HEK293 (cell line): ENCODE data around the gene LPIN3.

ENCODE experiments used
- CTCF ChIA-PET: fragments of 350-600 bp; formaldehyde crosslinking; extraction: SDS; loops from one replicate; lab custom pipeline; 2021; ENCODE audit warnings: antibody characterized with exemption; lab: Yijun Ruan, JAX
- POLR2A ChIA-PET: fragments of 300-600 bp; formaldehyde crosslinking; extraction: SDS; loops from one replicate; lab custom pipeline; 2020; ENCODE audit warnings: antibody characterized with exemption, inconsistent platforms; lab: Yijun Ruan, JAX
- H3K27ac ChIP-seq: fragments of 200-500 bp; sonication (Bioruptor generic); 2 replicates; pipeline ENCODE4 v1.5.1; 2014; ENCODE audit warnings: low read depth, low read length, control low read depth, inconsistent platforms; ENCODE audit errors: extremely low read depth
- H3K36me3 ChIP-seq, 2 experiments: fragments of 200-500 bp in 1 of 2; sonication (Bioruptor generic) in 1 of 2; 1 replicate in 1 of 2; 2 replicates in 1 of 2; pipeline ENCODE4 v1.5.1; 2014 to 2017; ENCODE audit warnings: inconsistent platforms in 2 of 2, low read length in 2 of 2; ENCODE audit not compliant: control insufficient read depth in 2 of 2, insufficient read depth in 1 of 2
- H3K4me1 ChIP-seq: fragments of 200-500 bp; sonication (Bioruptor generic); 2 replicates; pipeline ENCODE4 v1.5.1; 2014; ENCODE audit warnings: mild to moderate bottlenecking, low read length, inconsistent platforms; ENCODE audit not compliant: control insufficient read depth, insufficient read depth
- H3K4me3 ChIP-seq: 2 replicates; pipeline ENCODE4 v1.5.1; 2011; ENCODE audit warnings: low read depth, mild to moderate bottlenecking, control low read depth, low read length, moderate library complexity
- H3K9me3 ChIP-seq: fragments of 200-500 bp; sonication (Bioruptor generic); 2 replicates; pipeline ENCODE4 v1.5.1; 2014; ENCODE audit warnings: low read depth, low read length, inconsistent platforms; ENCODE audit not compliant: control insufficient read depth, insufficient read depth
- CTCF ChIP-seq: fragments of 450-650 bp; formaldehyde crosslinking; IDR thresholded peaks from 2 replicates; pipeline ENCODE4 v1.5.1; 2016; ENCODE audit warnings: missing biosample characterization, missing genetic modification characterization
- EGR2 ChIP-seq: fragments of 450-650 bp; formaldehyde crosslinking; IDR thresholded peaks from 2 replicates; pipeline ENCODE4 v1.5.1; 2016; ENCODE audit warnings: low read depth, missing biosample characterization, missing genetic modification characterization
- ELK4 ChIP-seq: IDR thresholded peaks from 2 replicates; pipeline ENCODE4 v1.6.1; 2011; ENCODE audit warnings: mild to moderate bottlenecking, low read depth, low read length, borderline replicate concordance
- HIC1 ChIP-seq: fragments of 450-650 bp; formaldehyde crosslinking; IDR thresholded peaks from 2 replicates; pipeline ENCODE4 v1.5.1; 2016; ENCODE audit warnings: missing biosample characterization, missing genetic modification characterization
- KLF1 ChIP-seq: fragments of 450-650 bp; formaldehyde crosslinking; IDR thresholded peaks from 2 replicates; pipeline ENCODE4 v1.5.1; 2016; ENCODE audit warnings: missing biosample characterization, missing genetic modification characterization
- KLF17 ChIP-seq: fragments of 450-650 bp; formaldehyde crosslinking; IDR thresholded peaks from 2 replicates; pipeline ENCODE4 v1.5.1; 2016; ENCODE audit warnings: missing biosample characterization, missing genetic modification characterization
- KLF7 ChIP-seq: fragments of 450-650 bp; formaldehyde crosslinking; IDR thresholded peaks from 2 replicates; pipeline ENCODE4 v1.5.1; 2016; ENCODE audit warnings: missing biosample characterization, missing genetic modification characterization, borderline replicate concordance
- KLF8 ChIP-seq: fragments of 450-650 bp; formaldehyde crosslinking; IDR thresholded peaks from 2 replicates; pipeline ENCODE4 v1.5.1; 2016; ENCODE audit warnings: missing biosample characterization, missing genetic modification characterization
- KLF9 ChIP-seq: fragments of 450-650 bp; formaldehyde crosslinking; IDR thresholded peaks from 2 replicates; pipeline ENCODE4 v1.5.1; 2016; ENCODE audit warnings: missing biosample characterization, missing genetic modification characterization, low read depth
- PRDM10 ChIP-seq: fragments of 450-650 bp; formaldehyde crosslinking; IDR thresholded peaks from 2 replicates; pipeline ENCODE4 v1.5.1; 2016; ENCODE audit warnings: missing biosample characterization, missing genetic modification characterization
- SCRT1 ChIP-seq: fragments of 450-650 bp; formaldehyde crosslinking; IDR thresholded peaks from 2 replicates; pipeline ENCODE4 v1.5.1; 2016; ENCODE audit warnings: missing biosample characterization, missing genetic modification characterization, borderline replicate concordance
- SCRT2 ChIP-seq: fragments of 450-650 bp; formaldehyde crosslinking; IDR thresholded peaks from 2 replicates; pipeline ENCODE4 v1.5.1; 2016; ENCODE audit warnings: missing biosample characterization, missing genetic modification characterization
- SP2 ChIP-seq: fragments of 450-650 bp; formaldehyde crosslinking; IDR thresholded peaks from 2 replicates; pipeline ENCODE4 v1.5.1; 2016; ENCODE audit warnings: missing biosample characterization, missing genetic modification characterization
- SP3 ChIP-seq: fragments of 450-650 bp; formaldehyde crosslinking; IDR thresholded peaks from 2 replicates; pipeline ENCODE4 v1.5.1; 2016; ENCODE audit warnings: missing biosample characterization, missing genetic modification characterization
- ZBTB17 ChIP-seq: fragments of 450-650 bp; formaldehyde crosslinking; IDR thresholded peaks from 2 replicates; pipeline ENCODE4 v1.5.1; 2016; ENCODE audit warnings: missing biosample characterization, missing genetic modification characterization
- ZBTB20 ChIP-seq: fragments of 450-650 bp; formaldehyde crosslinking; IDR thresholded peaks from 2 replicates; pipeline ENCODE4 v1.5.1; 2016; ENCODE audit warnings: missing biosample characterization, missing genetic modification characterization
- ZFHX2 ChIP-seq: fragments of 450-650 bp; formaldehyde crosslinking; conservative IDR thresholded peaks from 2 replicates; pipeline ENCODE4 v1.5.1; 2016; ENCODE audit warnings: missing biosample characterization, missing genetic modification characterization
- ZNF10 ChIP-seq: fragments of 450-650 bp; formaldehyde crosslinking; IDR thresholded peaks from 2 replicates; pipeline ENCODE4 v1.5.1; 2017; ENCODE audit warnings: missing biosample characterization, missing genetic modification characterization
- ZNF174 ChIP-seq: fragments of 450-650 bp; formaldehyde crosslinking; IDR thresholded peaks from 2 replicates; pipeline ENCODE4 v1.5.0; 2017; ENCODE audit warnings: missing biosample characterization, mild to moderate bottlenecking, missing genetic modification characterization
- ZNF335 ChIP-seq: fragments of 450-650 bp; formaldehyde crosslinking; conservative IDR thresholded peaks from 2 replicates; pipeline ENCODE4 v1.5.1; 2016; ENCODE audit warnings: missing biosample characterization, missing genetic modification characterization
- ZNF366 ChIP-seq: fragments of 450-650 bp; formaldehyde crosslinking; conservative IDR thresholded peaks from 2 replicates; pipeline ENCODE4 v1.5.1; 2016; ENCODE audit warnings: missing biosample characterization, missing genetic modification characterization
- ZNF561 ChIP-seq: fragments of 450-650 bp; IDR thresholded peaks from 2 replicates; pipeline ENCODE4 v1.5.1; 2018; ENCODE audit warnings: missing biosample characterization, missing genetic modification characterization, borderline replicate concordance
- ZNF654 ChIP-seq: fragments of 450-650 bp; formaldehyde crosslinking; IDR thresholded peaks from 2 replicates; pipeline ENCODE4 v1.5.1; 2016; ENCODE audit warnings: low read depth, missing biosample characterization, missing genetic modification characterization
- ZNF791 ChIP-seq: fragments of 450-650 bp; formaldehyde crosslinking; IDR thresholded peaks from 2 replicates; pipeline ENCODE4 v1.5.1; 2016; ENCODE audit warnings: missing biosample characterization, missing genetic modification characterization
- ZSCAN4 ChIP-seq: fragments of 450-650 bp; formaldehyde crosslinking; IDR thresholded peaks from 2 replicates; pipeline ENCODE4 v1.5.1; 2017; ENCODE audit warnings: missing biosample characterization, missing genetic modification characterization
- ZXDB ChIP-seq: fragments of 450-650 bp; formaldehyde crosslinking; IDR thresholded peaks from 2 replicates; pipeline ENCODE4 v1.5.1; 2016; ENCODE audit warnings: missing biosample characterization, missing genetic modification characterization

LPIN3 gene

GRCh38 chr20:41340327-41341055 is at the start of gene LPIN3:
Gene LPIN3, plus strand, starts transcription at chr20:41340821. Its CDS starts 4,983 bp downstream, at chr20:41345804.
- Histone ChIP-seq H3K4me1 (no peaks in the 10 kb centered on the region; the same call in 1 of the 2 replicates), H3K9me3 (no peaks in the 10 kb centered on the region), H3K27ac (peak within 1 kb of the TSS; percentile 58), H3K4me3 (peak within 1 kb of the TSS; percentile 53), H3K36me3 (peaks cover 0 to 2% of the 10 kb centered on the region in 2 experiments; a peak in 1 of 3 replicates)
- ChIA-PET POLR2A (interaction anchor here (0.5 to 1.5 kb wide), 16 partner anchors 11 to 652 kb away, joined by 3 to 8 read pairs (median 4); partner anchors contain the start of genes MAFB and ZHX3), CTCF (interaction anchor here (0.5 to 5.4 kb wide), 46 partner anchors 8 to 432 kb away, joined by 3 to 106 read pairs (median 4); partner anchors contain the start of gene PLCG1)
- peak; percentile 67; the same call in 1 of the 2 replicates for TF ChIP-seq ZNF561 (tag by site-specific recombination)
- no peak for TF ChIP-seq ZNF791 (tag by site-specific recombination)
- TF ChIP-seq ELK4 = no peak
- TF ChIP-seq SCRT2 (tag by site-specific recombination) = peak; percentile 97
- peak; percentile 38; the same call in 1 of the 2 replicates for TF ChIP-seq ZBTB17 (tag by site-specific recombination)
- TF ChIP-seq SP2 (tag by site-specific recombination) = peak; percentile 84
- no peak for TF ChIP-seq ZSCAN4 (tag by site-specific recombination)
- peak; percentile 72 for TF ChIP-seq CTCF (tag by site-specific recombination)
- TF ChIP-seq ZNF366 = peak; percentile 54; the same call in 1 of the 2 replicates
- TF ChIP-seq KLF17 (tag by site-specific recombination) = 0 out of 2 replicates have a peak, but pooled peaks have one; percentile 18
- peak; percentile 43 for TF ChIP-seq HIC1 (tag by site-specific recombination)
- 0 out of 2 replicates have a peak, but pooled peaks have one; percentile 5 for TF ChIP-seq ZFHX2 (tag by site-specific recombination)
- TF ChIP-seq EGR2 (tag by site-specific recombination) = peak; percentile 45
- no peak for TF ChIP-seq ZBTB20
- peak; percentile 52 for TF ChIP-seq ZNF654 (tag by site-specific recombination)
- peak; percentile 93 for TF ChIP-seq ZNF335 (tag by site-specific recombination)
- peak; percentile 93 for TF ChIP-seq KLF9 (tag by site-specific recombination)
- TF ChIP-seq KLF8 (tag by site-specific recombination) = peak; percentile 67
- TF ChIP-seq SP3 (tag by site-specific recombination) = peak; percentile 94
- 0 out of 2 replicates have a peak, but pooled peaks have one; percentile 53 for TF ChIP-seq ZNF174 (tag by site-specific recombination)
- TF ChIP-seq KLF7 (tag by site-specific recombination) = peak; percentile 59; the same call in 1 of the 2 replicates
- peak; percentile 82 for TF ChIP-seq KLF1 (tag by site-specific recombination)
- TF ChIP-seq SCRT1 (tag by site-specific recombination) = peak; percentile 94
- TF ChIP-seq ZXDB (tag by site-specific recombination) = peak; percentile 52; the same call in 1 of the 2 replicates
- peak; percentile 79 for TF ChIP-seq PRDM10 (tag by site-specific recombination)
- TF ChIP-seq ZNF10 (tag by site-specific recombination) = no peak
